ENCODE results near the gene RAMACL.
"Not testable (repeated sequence)": the region's sequence is repeated elsewhere in the genome, so short reads cannot be mapped to it uniquely, and the experiment has no call there.

RAMACL gene

GRCh38 chr6:166595949-166596348 lies 9.5 kb upstream of the RAMACL start:
- no peak for DNase-seq (ENCODE audit: low read depth)

- no peak for DNase-seq (ENCODE audit: low read depth)
These were observed 8.7 kb upstream of the RAMACL start for GRCh38 chr6:166595061-166595780.

- DNase-seq (ENCODE audit: low read depth): no peak
These were observed 6.3 kb upstream of the RAMACL start for GRCh38 chr6:166592821-166593220.

- DNase-seq (ENCODE audit: low read depth): no peak
These were observed 5.6 kb upstream of the RAMACL start for GRCh38 chr6:166591961-166592520.

GRCh38 chr6:166591026-166591425 lies 4.5 kb upstream of the RAMACL start:
- DNase-seq (ENCODE audit: low read depth): no peak

DNA sequence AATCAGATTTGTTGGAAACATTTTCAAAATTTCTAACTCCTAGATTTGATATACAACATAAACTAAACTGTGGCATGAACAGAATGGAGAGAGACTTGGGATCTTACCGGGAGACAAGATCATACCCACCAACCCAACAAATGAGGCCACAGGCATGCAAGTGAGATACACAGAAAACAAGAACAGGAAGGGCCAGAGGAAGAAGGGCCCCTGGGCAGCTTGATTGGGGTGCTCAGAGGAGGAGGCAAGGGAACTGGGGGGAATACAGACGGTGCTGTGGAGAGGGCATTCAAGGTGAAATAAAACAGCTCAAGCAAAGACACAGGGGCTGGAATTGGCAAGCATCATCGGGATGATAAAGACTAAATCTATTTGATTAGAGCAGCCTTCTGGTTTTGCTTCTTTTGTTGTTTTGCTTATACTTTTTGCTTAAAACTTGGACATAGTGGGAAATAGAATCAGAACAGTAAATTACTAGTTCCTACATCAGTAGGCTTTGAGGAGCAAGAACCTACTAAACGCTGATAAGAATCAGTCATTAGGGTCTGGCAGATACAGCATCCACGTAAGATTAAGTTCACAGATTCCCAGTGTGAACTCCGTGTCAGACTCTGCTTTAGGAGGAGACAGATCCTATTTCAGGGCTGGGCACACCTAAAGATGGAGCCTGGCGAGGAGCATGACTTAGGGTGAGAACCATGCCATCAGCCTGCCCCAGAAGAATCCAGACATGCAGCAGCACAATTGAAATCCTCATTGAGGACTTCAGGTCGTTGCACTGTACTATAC lies 3.5 kb upstream of the RAMACL start:
- no peak for DNase-seq (ENCODE audit: low read depth)

DNA sequence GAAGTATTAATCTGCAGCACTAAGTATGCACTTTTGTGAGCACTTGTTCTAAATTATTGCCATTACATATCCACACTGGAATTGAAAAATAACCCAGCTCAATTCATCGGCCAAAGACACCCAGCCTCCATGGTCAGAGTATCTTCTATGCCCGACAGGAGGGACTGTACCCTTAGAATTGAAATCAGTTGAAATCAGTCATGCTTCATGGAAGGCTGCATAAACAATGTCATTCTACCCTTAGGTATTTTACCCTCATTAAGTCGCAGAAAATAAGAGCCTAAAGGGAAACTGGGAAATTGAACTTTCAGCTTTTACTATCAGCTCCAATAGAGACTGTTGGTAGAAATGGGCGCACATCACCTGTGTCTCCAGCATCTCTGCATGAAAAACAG lies 2.9 kb upstream of the RAMACL start:
- no peak for DNase-seq (ENCODE audit: low read depth)

DNA sequence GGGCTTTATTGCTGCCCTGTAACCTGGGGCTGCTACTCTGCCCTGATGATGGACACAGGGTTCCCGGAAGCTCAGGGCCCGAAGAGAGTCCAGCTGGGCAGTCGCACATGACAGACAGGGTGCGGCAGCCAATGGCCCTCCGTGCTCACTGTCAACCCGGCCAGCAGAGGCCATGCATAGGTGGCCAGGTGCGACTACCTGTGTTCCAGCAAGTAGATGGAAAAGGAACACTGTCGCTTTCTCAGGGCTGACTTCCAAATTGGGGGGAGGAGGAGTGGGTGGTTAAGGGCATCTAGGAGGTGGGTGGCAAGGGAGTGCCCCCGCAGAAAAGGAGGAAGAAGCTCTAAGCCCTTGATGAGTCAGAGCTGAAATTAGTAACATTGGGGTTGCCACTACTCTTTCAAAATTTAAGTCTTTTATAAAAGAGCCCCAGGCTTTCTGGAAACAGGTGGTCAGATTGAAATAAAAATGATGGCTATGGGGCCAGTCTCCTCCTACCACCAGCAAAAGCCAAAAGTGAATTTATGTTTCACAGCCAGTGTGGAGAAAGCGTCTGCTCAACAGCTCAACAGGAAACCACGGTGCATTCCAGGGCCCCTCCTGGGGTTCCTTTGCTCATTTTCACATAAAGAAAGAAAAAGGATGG lies 2.3 kb upstream of the RAMACL start:
- no peak for DNase-seq (ENCODE audit: low read depth)

GRCh38 chr6:166587631-166588413 lies 1.3 kb upstream of the RAMACL start:
- no peak for DNase-seq (ENCODE audit: low read depth)

- DNase-seq (ENCODE audit: low read depth): no peak
These were observed 1.5 kb downstream of the RAMACL start for GRCh38 chr6:166584853-166585429.

DNA sequence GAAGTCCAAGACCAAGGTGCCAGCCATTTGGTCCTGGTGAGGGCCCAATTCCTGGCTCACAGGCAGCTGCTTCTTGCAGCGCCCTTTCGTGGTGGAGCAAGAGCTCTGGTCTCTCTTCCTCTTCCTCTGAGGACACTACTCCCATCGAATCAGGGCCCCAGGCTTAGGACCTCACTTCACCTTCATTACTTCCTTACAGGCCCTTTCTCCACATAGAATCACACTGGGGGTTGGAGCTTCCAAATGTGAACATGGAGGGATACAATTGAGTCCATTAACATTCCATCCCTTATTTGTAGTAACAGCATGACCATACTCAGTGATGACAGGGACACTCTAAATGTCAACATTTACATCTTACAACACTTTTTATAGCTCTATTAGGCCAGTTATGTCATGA lies 2.3 kb downstream of the RAMACL start:
- no peak for DNase-seq (ENCODE audit: low read depth)

- DNase-seq (ENCODE audit: low read depth): no peak
These were observed 3.1 kb downstream of the RAMACL start for GRCh38 chr6:166583230-166583965.

- DNase-seq (ENCODE audit: low read depth): no peak
These were observed 4.2 kb downstream of the RAMACL start for GRCh38 chr6:166582258-166582657.

DNA sequence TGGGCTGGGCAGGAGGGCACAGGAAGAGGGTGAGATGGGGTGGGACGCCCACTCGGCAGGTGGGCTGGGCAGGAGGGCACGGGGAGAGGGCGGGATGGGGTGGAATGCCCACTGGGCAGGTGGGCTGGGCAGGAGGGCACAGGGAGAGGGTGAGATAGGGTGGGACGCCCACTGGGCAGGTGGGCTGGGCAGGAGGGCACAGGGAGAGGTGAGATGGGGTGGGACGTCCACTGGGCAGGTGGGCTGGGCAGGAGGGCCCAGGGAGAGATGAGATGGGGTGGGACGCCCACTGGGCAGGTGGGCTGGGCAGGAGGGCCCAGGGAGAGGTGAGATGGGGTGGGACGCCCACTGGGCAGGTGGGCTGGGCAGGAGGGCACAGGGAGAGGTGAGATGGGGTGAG lies 4.7 kb downstream of the RAMACL start:
- not testable (repeated sequence) for DNase-seq (ENCODE audit: low read depth)

- no peak for DNase-seq (ENCODE audit: low read depth)
These were observed 5.4 kb downstream of the RAMACL start for GRCh38 chr6:166581091-166581511.

GRCh38 chr6:166580076-166581050 lies 6.1 kb downstream of the RAMACL start:
- no peak for DNase-seq (ENCODE audit: low read depth)

- no peak for DNase-seq (ENCODE audit: low read depth)
These were observed 7.1 kb downstream of the RAMACL start for GRCh38 chr6:166579237-166579850.

DNA sequence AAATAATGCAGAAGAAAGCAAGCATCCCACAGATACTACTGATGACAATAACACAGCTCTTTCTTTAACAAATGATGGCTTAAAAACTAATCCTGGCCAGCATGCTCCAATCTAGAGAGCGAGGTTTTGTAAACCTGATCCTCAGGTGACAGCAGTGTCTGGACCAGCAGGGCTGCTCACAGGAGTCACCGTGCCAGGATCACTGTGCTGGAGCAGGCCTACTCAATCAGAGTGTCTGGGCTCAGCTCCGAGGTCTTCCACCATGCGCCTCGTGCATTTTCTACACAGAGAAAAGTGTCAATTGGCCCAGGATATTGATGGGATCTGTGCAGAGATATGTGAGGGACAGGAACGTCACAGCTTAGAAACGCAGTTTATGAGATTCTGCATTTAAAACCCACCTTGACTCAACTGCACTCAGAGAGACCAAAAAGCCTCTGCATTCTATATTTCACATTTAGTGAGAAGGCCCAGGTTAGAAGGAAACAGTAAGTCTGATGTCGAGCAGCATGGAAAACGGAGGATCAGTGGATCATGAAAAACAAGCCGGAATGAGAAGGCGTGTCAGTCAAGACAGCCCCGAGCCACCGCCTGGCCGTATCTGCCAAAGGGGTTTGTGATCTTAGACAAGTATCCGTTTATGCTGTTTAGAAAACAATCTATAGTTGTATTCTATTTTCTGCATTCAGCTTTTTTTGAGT lies 7.8 kb downstream of the RAMACL start:
- no peak for DNase-seq (ENCODE audit: low read depth)

- DNase-seq (ENCODE audit: low read depth): no peak
These were observed 11.3 kb downstream of the RAMACL start for GRCh38 chr6:166575205-166575604.

Data from stimulated activated CD8-positive, alpha-beta memory T cell treated with anti-CD3 and anti-CD28 coated beads, Interleukin-12 subunit alpha, Interleukin-12 subunit beta, amount 100 ng/mL, for 1 hour (primary cell).